HG02623 (cell line): ENCODE measurements around the gene SOX5.
"Not testable (repeated sequence)": the region's sequence is repeated elsewhere in the genome, so short reads cannot be mapped to it uniquely, and the experiment has no call there.

ENCODE experiments used
- ATAC-seq: cut with Tn5 transposase; IDR thresholded peaks from one replicate; pipeline ENCODE4 v1.9.1; 2021; ENCODE audit warnings: moderate library complexity; ENCODE audit not compliant: unreplicated experiment

The SOX5 gene

DNA sequence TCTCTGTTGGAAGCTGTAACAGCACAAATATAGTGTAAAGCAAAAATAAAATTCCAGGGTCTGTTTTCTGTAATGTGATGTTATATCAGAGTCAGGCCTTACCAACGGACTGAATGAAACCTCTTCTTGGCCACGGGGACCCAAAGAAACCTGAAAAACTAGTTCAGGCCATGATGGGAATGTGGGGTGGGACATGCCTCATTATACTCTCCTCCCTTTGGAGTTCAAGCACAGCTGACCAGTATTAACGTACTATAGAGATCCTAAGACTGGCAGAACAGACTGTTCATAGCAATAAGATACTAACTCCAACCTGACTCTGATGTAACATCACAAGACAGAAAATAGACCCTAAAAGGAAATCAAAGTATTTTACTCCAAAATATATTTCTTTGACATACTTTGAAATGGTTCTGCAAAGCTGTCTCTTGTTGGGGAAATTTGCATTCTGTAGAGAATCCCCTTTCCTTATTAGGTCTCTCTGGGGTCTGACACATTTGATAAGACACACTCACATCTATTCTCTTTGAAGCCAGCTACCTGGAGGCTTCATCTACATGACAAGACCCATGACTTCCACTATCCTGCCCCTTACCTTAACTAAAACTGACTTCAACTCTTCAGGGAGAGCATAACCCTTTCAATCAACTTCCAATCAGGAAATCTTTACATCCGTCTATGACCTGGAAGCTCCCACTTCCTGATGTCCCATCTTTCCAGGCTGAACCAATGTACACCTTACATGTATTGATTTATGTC lies 444.6 kb downstream of the SOX5 start:
- no peak for ATAC-seq

DNA sequence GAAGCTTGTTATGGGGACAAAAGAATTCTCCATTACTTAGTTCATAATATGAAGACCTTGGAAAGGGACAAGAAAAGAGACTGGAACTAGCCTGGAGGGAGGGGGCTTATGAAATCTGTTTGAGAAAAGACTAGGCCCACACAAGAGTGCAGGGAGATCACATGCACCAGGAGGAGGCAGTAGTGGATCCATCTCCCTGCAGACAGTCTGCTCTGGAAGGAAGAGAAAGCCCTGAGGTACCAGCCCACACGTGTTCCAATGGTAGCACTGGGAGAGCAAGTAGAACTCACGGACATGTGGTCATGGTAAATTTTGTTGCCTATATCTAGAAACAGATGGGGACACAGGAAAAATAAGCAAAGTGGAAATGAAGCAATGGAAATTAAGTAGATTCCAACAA lies 445.4 kb downstream of the SOX5 start:
- no peak for ATAC-seq

DNA sequence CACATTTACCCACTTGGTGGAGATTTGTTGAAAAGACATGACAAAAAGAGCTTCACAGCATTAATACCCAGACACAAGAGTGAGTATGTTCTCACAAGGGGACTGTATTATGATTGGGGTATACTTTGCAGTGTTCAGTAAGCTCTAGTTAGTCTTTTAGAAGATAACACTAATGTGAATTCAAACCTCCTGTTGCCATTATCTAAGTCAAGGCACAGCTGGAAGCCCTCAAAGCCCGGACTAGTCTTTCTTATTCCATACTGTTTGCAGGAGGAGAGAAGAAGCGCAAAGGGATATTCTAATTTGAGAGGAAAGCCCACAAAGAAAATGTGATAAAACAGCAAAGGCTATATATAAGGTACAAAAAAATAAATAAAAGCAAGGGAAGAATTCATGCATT lies 445.9 kb downstream of the SOX5 start:
- ATAC-seq, result no peak

DNA sequence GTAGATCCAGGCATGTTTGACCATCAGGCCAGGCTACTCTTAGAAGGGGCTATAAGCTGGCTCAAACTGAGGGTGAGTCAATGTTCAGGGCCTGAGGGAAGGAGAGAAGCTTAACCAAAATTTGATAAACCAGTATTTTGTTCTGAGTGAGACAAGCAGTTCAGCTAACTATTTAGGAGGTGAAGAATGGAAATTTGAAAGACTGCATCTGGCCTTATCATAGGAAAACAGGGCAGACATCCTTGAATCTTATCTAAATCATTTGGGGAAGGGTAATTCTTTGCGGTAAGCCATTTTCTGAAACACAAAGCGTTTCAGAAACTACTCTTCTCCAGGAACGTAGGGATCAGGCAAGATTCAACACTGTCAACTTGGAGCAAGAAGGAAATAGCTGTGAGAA lies 447.2 kb downstream of the SOX5 start:
- no peak for ATAC-seq

DNA sequence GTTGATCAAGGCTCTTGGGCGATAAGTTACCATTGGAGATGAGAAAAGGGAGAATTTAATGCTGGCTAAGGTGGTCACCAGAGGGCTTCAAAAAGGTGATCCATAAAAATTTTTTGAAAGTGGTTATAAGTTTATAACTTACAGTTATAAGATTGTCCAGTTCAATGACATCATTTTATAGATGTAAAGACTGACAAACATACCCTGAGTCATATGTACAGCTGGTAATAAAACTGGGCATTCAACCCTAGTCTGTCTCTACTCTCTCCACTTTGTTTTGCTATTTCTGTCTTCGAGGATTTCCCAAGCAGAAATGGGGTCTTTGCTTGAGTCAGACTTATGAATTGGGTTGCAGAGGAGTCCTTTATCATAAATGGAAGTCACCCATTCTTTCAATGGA lies 454.0 kb downstream of the SOX5 start:
- ATAC-seq, result no peak

DNA sequence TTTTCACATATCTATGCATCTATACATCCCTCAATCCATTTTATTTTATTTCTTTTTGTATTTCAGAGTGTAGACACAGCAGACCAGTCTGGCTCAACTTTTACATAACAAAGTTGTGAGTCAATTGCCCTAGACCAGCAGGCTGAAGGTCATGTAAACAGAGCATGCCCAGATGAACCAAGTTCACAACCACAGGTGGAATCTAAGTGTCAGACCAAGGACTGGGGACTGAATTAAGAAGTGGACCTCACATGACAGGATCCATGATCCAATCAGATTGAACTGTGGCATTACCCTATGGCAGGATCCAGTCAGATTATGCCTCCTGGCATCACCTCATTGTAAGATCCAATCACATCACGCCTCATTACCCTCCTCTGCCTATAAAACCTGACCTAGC lies 455.8 kb downstream of the SOX5 start:
- ATAC-seq, result no peak

DNA sequence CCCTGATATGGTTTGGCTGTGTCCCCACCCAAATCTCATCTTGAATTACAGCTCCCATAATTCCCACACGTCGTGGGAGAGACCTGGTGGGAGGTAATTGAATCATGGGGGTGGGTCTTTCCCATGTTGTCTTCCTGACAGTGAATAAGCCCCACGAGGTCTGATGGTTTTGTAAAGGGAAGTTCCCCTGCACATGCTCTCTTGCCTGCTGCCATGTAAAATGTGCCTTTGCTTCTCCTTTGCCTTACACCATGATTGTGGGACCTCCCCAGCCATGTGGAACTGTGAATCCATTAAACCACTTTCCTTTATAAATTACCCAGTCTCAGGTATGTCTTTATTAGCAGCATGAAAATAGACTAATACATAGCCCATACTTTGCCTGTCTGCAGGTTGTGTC lies 458.4 kb downstream of the SOX5 start:
- ATAC-seq, result not testable (repeated sequence)

DNA sequence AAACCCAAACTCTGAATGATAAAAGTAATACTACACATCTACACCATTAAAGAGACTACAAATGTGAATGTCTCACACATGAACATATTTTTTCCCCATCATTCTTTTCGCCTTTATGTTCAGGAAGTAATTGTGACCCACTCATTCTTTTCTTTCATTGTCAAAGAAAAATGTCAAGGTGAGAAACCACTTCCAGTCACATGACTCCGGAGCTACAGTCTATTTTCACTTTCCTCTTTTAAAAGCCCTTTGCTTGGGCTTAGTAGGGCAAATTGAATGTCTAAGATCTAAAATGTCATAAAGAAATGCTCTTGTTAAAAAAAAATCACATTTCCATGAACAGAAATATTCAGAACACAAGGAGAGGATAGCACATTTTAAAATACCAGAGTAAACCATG lies 461.3 kb downstream of the SOX5 start:
- ATAC-seq, result no peak

DNA sequence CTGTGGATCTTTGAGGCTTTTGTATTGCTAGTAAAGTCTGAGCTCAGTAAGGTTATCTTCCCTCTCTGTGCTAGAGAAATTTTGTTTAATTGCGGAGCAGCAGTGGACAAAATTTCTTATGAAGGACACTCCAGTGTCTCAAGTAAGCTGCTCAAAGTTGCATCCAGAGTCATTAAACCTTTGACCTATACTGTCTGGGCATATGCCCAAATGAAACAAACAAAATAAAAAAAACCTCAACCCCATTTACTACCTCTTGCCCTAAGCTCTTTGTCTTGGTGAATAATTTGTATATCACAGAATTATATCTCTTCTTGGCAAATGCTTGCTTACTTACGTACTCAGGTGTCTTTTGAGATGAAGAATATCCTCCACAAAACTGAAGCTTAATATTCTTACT lies 465.2 kb downstream of the SOX5 start:
- ATAC-seq, result no peak

DNA sequence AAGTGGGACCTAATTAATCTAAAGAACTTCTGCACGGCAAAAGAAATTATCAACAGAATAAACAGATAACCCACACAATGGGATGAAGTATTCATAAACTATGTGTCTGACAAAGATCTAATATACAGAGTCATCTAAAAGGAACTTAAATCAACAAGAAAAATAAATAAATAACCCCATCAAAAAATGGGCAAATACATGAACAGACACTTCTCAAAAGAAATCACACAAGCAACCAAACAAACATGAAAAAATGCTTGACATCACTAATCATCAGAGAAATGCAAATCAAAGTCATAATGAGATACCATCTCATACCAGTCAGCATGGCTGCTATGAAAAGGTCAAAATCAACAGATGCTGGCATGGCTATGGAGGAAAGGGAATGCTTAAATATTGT lies 466.9 kb downstream of the SOX5 start:
- no peak for ATAC-seq
